ENCODE measurements around the gene ATP6V1C2.

Gene ATP6V1C2

GRCh38 chr2:10716581-10716980 lies 4.8 kb upstream of the ATP6V1C2 start (continued):
- no peak for TF ChIP-seq MZF1 (tag by site-specific recombination; IDR thresholded peaks at IDR 0.05; ENCODE audit: borderline replicate concordance)
- TF ChIP-seq ZNF580 (tag by site-specific recombination; IDR thresholded peaks at IDR 0.05) = no peak
- no peak for TF ChIP-seq ZBTB20 (tag by site-specific recombination; IDR thresholded peaks at IDR 0.05)
- TF ChIP-seq HIC1 (tag by site-specific recombination; IDR thresholded peaks at IDR 0.05) = no peak
- no peak for TF ChIP-seq ZNF521 (tag by site-specific recombination; IDR thresholded peaks at IDR 0.05)
- TF ChIP-seq ZNF311 (tag by site-specific recombination; IDR thresholded peaks at IDR 0.05; ENCODE audit: borderline replicate concordance) = no peak
- no peak for TF ChIP-seq ZBTB1 (tag by site-specific recombination; IDR thresholded peaks at IDR 0.05)
- no peak for TF ChIP-seq ZNF658 (tag by site-specific recombination; IDR thresholded peaks at IDR 0.05)
- TF ChIP-seq ZSCAN4 (tag by site-specific recombination; IDR thresholded peaks at IDR 0.05) = no peak

GRCh38 chr2:10717628-10718027 lies 3.8 kb upstream of the ATP6V1C2 start:
- no peak overlapping the region for H3K4me3 ChIP-seq (ENCODE audit: low read depth, low read length)
- ChIA-PET POLR2A (interaction anchor here (0.6 kb wide), 1 partner anchor 761 kb away, joined by 3 read pairs; no protein-coding TSS in a partner anchor), CTCF (interaction anchor here (0.8 to 1.2 kb wide), 5 partner anchors 8 to 446 kb away, joined by 3 read pairs; no protein-coding TSS in a partner anchor)
- H3K27ac ChIP-seq (ENCODE audit: extremely low read depth, low read depth, low read length) = no peak overlapping the region
- H3K9me3 ChIP-seq (ENCODE audit: control insufficient read depth, insufficient read depth, low read depth, low read length) = no peaks in the 10 kb centered on the region
- no peaks in the 10 kb centered on the region for H3K36me3 ChIP-seq (ENCODE audit: control insufficient read depth in 2 of 2, insufficient read depth in 1 of 2, low read length in 2 of 2)
- TF ChIP-seq KLF16 (tag by site-specific recombination; IDR thresholded peaks at IDR 0.05) (no peak), ZNF274 (IDR thresholded peaks at IDR 0.05; ENCODE audit: low read length) (no peak), ZNF274 (tag by site-specific recombination; IDR thresholded peaks at IDR 0.05; ENCODE audit: borderline replicate concordance) (no peak), YY2 (tag by site-specific recombination; IDR thresholded peaks at IDR 0.05) (no peak), ZNF26 (tag by site-specific recombination; IDR thresholded peaks at IDR 0.05) (no peak), PRDM1 (tag by site-specific recombination; IDR thresholded peaks at IDR 0.05) (no peak)
- H3K4me1 ChIP-seq (ENCODE audit: control insufficient read depth, insufficient read depth, low read length) = no peaks in the 10 kb centered on the region

- POLR2A ChIA-PET = no interaction called here
- Histone ChIP-seq H3K4me3 (ENCODE audit: low read depth, low read length) (no peak overlapping the region), H3K27ac (ENCODE audit: extremely low read depth, low read depth, low read length) (no peak overlapping the region), H3K4me1 (ENCODE audit: control insufficient read depth, insufficient read depth, low read length) (no peaks in the 10 kb centered on the region), H3K36me3 (ENCODE audit: control insufficient read depth in 2 of 2, insufficient read depth in 1 of 2, low read length in 2 of 2) (no peaks in the 10 kb centered on the region), H3K9me3 (ENCODE audit: control insufficient read depth, insufficient read depth, low read depth, low read length) (no peaks in the 10 kb centered on the region)
- CTCF ChIA-PET = no interaction called here
- TF ChIP-seq ZNF366 (tag by site-specific recombination; conservative IDR thresholded peaks at IDR 0.05) (no peak), ZNF785 (tag by site-specific recombination; IDR thresholded peaks at IDR 0.05) (no peak), ELK4 (IDR thresholded peaks at IDR 0.05; ENCODE audit: borderline replicate concordance, low read depth, low read length) (no peak), ZNF214 (tag by site-specific recombination; IDR thresholded peaks at IDR 0.05; ENCODE audit: borderline replicate concordance) (no peak), ZNF175 (tag by site-specific recombination; IDR thresholded peaks at IDR 0.05) (no peak), ZNF654 (tag by site-specific recombination; IDR thresholded peaks at IDR 0.05; ENCODE audit: low read depth) (no peak), ZNF48 (tag by site-specific recombination; IDR thresholded peaks at IDR 0.05) (no peak), ZNF692 (tag by site-specific recombination; IDR thresholded peaks at IDR 0.05) (no peak), ZSCAN18 (tag by site-specific recombination; IDR thresholded peaks at IDR 0.05) (no peak), ZNF561 (tag by site-specific recombination; IDR thresholded peaks at IDR 0.05; ENCODE audit: borderline replicate concordance) (no peak), ZNF707 (tag by site-specific recombination; IDR thresholded peaks at IDR 0.05) (no peak)
Measured at GRCh38 chr2:10720306-10720705, 1.1 kb upstream of the ATP6V1C2 start.

All from HEK293 (cell line).